Measurements from ENCODE around the gene VKORC1L1. TPM values are rescaled to one million over a fixed set of nuclear protein-coding genes. Genes with fewer than 3 reads are reported as not detected.

VKORC1L1 gene
- total RNA-seq, 2 experiments from 2014 or later, result 1.9 to 3.0 TPM

DNA sequence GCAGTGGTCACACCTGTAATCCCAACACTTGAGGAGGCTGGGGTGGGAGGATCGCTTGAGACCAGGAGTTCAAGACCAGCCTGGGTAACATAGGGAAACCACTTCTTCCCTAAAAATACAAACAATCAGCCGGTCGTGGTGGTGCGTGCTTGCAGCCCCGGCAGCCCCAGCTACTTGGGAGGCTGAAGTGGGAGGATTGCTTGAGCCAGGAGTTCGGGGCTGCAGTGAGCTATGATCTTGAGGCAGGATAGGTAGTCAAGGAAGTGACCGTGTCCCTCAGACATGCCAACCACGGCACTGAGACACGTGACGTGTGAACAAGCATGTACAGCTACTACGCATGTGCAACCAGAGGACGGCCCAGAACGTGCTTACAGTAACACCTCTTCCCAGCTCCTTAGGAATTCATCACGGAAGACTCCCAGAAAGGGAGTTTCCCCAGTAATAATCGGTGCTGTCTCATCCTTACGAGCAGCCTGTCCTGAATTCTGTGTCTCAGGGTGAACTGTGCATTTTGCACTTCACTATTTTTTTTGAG lies 103.9 kb downstream of the VKORC1L1 start:
- no peak for TF ChIP-seq CTCF (IDR thresholded peaks at IDR 0.05)
- H3K4me1 ChIP-seq (ENCODE audit: insufficient read depth, low read length), result peaks cover 24% of the 10 kb centered on the region
- Mint-ChIP-seq H3K36me3 (ENCODE audit: low read depth) (peaks cover 48% of the 10 kb centered on the region), H3K27me3 (no peaks in the 10 kb centered on the region), H3K4me1 (ENCODE audit: low read depth) (peaks cover 9% of the 10 kb centered on the region), H3K27ac (no peak overlapping the region), H3K4me3 (no peak overlapping the region), H3K9me3 (no peaks in the 10 kb centered on the region)
- H3K36me3 ChIP-seq (ENCODE audit: insufficient read depth, low read length), result peaks cover 50% of the 10 kb centered on the region
- POLR2A ChIA-PET, result no interaction called here
- intact Hi-C loops (cut with DNase I, micrococcal nuclease), result no loop called here
- ATAC-seq (ENCODE audit: poor library complexity) (no peak), DNase-seq (no peak)
- H3K27ac ChIP-seq (ENCODE audit: low read depth in 1 of 2, low read length in 2 of 2), result no peak overlapping the region
- CTCF ChIA-PET, result no interaction called here
- no peaks in the 10 kb centered on the region for H3K27me3 ChIP-seq (ENCODE audit: control insufficient read depth in 1 of 2, insufficient read depth in 2 of 2, low read length in 2 of 2)
- H3K9me3 ChIP-seq (ENCODE audit: control insufficient read depth in 1 of 2, insufficient read depth in 1 of 2, low read length in 2 of 2), result no peaks in the 10 kb centered on the region
- no peak overlapping the region for H3K4me3 ChIP-seq (ENCODE audit: low read length)

GRCh38 chr7:65978891-65979582 lies 106.2 kb downstream of the VKORC1L1 start:
- intact Hi-C loops (cut with DNase I, micrococcal nuclease), result no loop called here
- ChIA-PET CTCF (no interaction called here), POLR2A (no interaction called here)
- TF ChIP-seq CTCF (IDR thresholded peaks at IDR 0.05), result no peak
- Histone ChIP-seq H3K4me3 (ENCODE audit: low read length) (no peak overlapping the region), H3K27me3 (ENCODE audit: control insufficient read depth in 1 of 2, insufficient read depth in 2 of 2, low read length in 2 of 2) (no peaks in the 10 kb centered on the region), H3K27ac (ENCODE audit: low read depth in 1 of 2, low read length in 2 of 2) (no peak overlapping the region), H3K4me1 (ENCODE audit: insufficient read depth, low read length) (peaks cover 31% of the 10 kb centered on the region), H3K36me3 (ENCODE audit: insufficient read depth, low read length) (peaks cover 30% of the 10 kb centered on the region), H3K9me3 (ENCODE audit: control insufficient read depth in 1 of 2, insufficient read depth in 1 of 2, low read length in 2 of 2) (no peaks in the 10 kb centered on the region)
- H3K27ac Mint-ChIP-seq, result peak overlapping the region; percentile 44
- H3K4me3 Mint-ChIP-seq, result peak overlapping the region; percentile 69
- peaks cover 28% of the 10 kb centered on the region for H3K36me3 Mint-ChIP-seq (ENCODE audit: low read depth)
- DNase-seq (no peak), ATAC-seq (ENCODE audit: poor library complexity) (no peak)
- H3K27me3 Mint-ChIP-seq, result no peaks in the 10 kb centered on the region
- H3K9me3 Mint-ChIP-seq, result no peaks in the 10 kb centered on the region
- H3K4me1 Mint-ChIP-seq (ENCODE audit: low read depth), result peaks cover 9% of the 10 kb centered on the region

DNA sequence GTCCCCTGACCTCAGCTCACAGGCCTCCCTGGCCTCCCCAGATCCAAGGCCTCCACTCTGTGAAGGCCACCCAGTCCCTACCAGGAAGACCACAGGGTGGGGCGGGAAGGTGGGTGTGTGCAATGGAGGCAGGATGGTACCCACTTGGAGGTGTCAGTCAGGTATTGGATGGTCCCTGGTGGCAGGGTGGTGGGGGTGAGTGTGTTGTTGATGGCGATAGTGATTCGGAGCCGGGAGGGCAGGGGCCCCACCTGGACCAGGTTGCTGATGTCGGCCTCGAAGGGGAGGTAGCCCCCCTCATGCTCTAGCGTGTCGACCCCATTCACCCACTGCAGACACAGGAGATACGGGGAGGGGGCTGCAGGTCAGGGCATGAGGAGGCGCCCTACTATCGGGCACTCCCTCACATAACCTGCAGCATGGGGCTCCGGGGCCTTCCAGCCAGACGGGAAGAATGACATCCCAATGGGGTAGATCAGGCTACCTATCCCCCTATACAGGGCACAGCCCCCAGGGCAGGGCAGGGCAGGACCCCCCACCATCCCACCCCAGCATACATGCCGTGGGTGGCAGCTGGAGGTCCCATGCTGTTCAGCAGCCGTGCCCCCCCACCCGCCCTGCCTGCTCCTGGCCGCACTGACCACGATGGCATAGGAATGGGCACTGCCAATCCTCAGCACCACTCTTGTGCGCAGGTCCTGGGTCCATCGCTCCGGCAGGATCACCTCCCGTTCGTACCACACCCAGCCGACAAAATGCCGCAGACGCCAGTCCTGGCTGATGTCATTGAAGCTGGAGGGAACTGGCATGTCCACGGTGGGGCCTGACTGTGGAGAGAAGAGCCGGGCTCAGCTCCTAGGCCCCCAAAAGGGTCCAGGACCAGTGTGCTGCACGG lies 107.0 kb downstream of the VKORC1L1 start:
- TF ChIP-seq CTCF (IDR thresholded peaks at IDR 0.05), result no peak
- intact Hi-C loops (cut with DNase I, micrococcal nuclease), result loop anchor here (5.0 to 10.0 kb wide), 8 partner anchors 137 to 1675 kb away; partner anchors contain the start of genes RABGEF1 (in 1 of the 2), TPST1 (in 1 of the 2) and ZNF273 (in 1 of the 2)
- Histone ChIP-seq H3K4me1 (ENCODE audit: insufficient read depth, low read length) (peaks cover 31% of the 10 kb centered on the region), H3K27me3 (ENCODE audit: control insufficient read depth in 1 of 2, insufficient read depth in 2 of 2, low read length in 2 of 2) (no peaks in the 10 kb centered on the region), H3K27ac (ENCODE audit: low read depth in 1 of 2, low read length in 2 of 2) (peak overlapping the region; percentile 40 to 55), H3K9me3 (ENCODE audit: control insufficient read depth in 1 of 2, insufficient read depth in 1 of 2, low read length in 2 of 2) (no peaks in the 10 kb centered on the region), H3K4me3 (ENCODE audit: low read length) (no peak overlapping the region), H3K36me3 (ENCODE audit: insufficient read depth, low read length) (peaks cover 22% of the 10 kb centered on the region)
- H3K9me3 Mint-ChIP-seq, result no peaks in the 10 kb centered on the region
- ATAC-seq (ENCODE audit: poor library complexity), result no peak
- CTCF ChIA-PET, result no interaction called here
- H3K4me1 Mint-ChIP-seq (ENCODE audit: low read depth), result peaks cover 9% of the 10 kb centered on the region
- POLR2A ChIA-PET, result no interaction called here
- H3K36me3 Mint-ChIP-seq (ENCODE audit: low read depth), result peaks cover 23% of the 10 kb centered on the region
- peak overlapping the region; percentile 92 for H3K4me3 Mint-ChIP-seq
- peak in 1 of 14 experiments; percentile 24 for DNase-seq
- H3K27me3 Mint-ChIP-seq, result no peaks in the 10 kb centered on the region
- H3K27ac Mint-ChIP-seq, result peak overlapping the region; percentile 84
